HepG2 (cell line): ENCODE results near the gene NABP2. TPM values are rescaled to one million over a fixed set of nuclear protein-coding genes. Genes with fewer than 3 reads are reported as not detected.
A peak's percentile ranks its signal among the peaks of the same experiment; 100 is the strongest.

Experiments
- CENPT ChIP-seq: sonication (generic); formaldehyde crosslinking; IDR thresholded peaks from 2 replicates; pipeline ENCODE4 v1.8.0; 2022; ENCODE audit warnings: low read depth, mild to moderate bottlenecking, moderate library complexity, missing genetic modification reagents
- ETS1 ChIP-seq: sonication (generic); formaldehyde crosslinking; IDR thresholded peaks from 2 replicates; pipeline ENCODE4 v1.4.0; 2020; ENCODE audit warnings: missing genetic modification reagents
- FOXO1 ChIP-seq: sonication (generic); formaldehyde crosslinking; IDR thresholded peaks from 2 replicates; pipeline ENCODE4 v1.4.0; 2020; ENCODE audit warnings: missing genetic modification reagents
- GABPA ChIP-seq, 2 experiments: IDR thresholded peaks; 2 replicates each; pipeline ENCODE4 v1.6.1; 2011 to 2016; ENCODE audit warnings: low read depth in 2 of 2, low read length in 1 of 2, missing biosample characterization in 1 of 2, missing genetic modification characterization in 1 of 2
- GPN1 ChIP-seq: sonication (generic); formaldehyde crosslinking; IDR thresholded peaks from 2 replicates; pipeline ENCODE4 v1.5.1; 2020; ENCODE audit warnings: missing genetic modification reagents, borderline replicate concordance
- HINFP ChIP-seq: sonication (generic); formaldehyde crosslinking; IDR thresholded peaks from 2 replicates; pipeline ENCODE4 v1.4.0; 2020; ENCODE audit warnings: low read depth, mild to moderate bottlenecking, missing genetic modification reagents
- HOXA5 ChIP-seq: sonication (generic); formaldehyde crosslinking; IDR thresholded peaks from 2 replicates; pipeline ENCODE4 v1.4.0; 2020; ENCODE audit warnings: missing genetic modification reagents
- KLF15 ChIP-seq: sonication (generic); formaldehyde crosslinking; IDR thresholded peaks from 2 replicates; pipeline ENCODE4 v1.8.1; 2023; ENCODE audit warnings: borderline replicate concordance, mild to moderate bottlenecking, inconsistent platforms, missing genetic modification reagents, mixed read lengths
- MAF1 ChIP-seq: sonication (generic); formaldehyde crosslinking; IDR thresholded peaks from 2 replicates; pipeline ENCODE4 v1.5.0; 2020; ENCODE audit warnings: missing genetic modification reagents, borderline replicate concordance
- MTERF4 ChIP-seq: sonication (generic); formaldehyde crosslinking; IDR thresholded peaks from 2 replicates; pipeline ENCODE4 v1.8.0; 2023; ENCODE audit warnings: mild to moderate bottlenecking, missing genetic modification reagents
- MTF1 ChIP-seq: sonication (generic); formaldehyde crosslinking; IDR thresholded peaks from 2 replicates; pipeline ENCODE4 v1.5.0; 2020; ENCODE audit warnings: missing genetic modification reagents
- PLRG1 ChIP-seq: fragments of 450-650 bp; conservative IDR thresholded peaks from 2 replicates; pipeline ENCODE4 v1.6.1; 2016
- SRF ChIP-seq: IDR thresholded peaks from 2 replicates; pipeline ENCODE4 v1.6.1; 2011; ENCODE audit warnings: mild to moderate bottlenecking, low read depth, low read length, moderate library complexity
- TCF7L2 ChIP-seq: IDR thresholded peaks from 2 replicates; pipeline ENCODE4 v1.6.1; 2011; ENCODE audit warnings: mild to moderate bottlenecking, low read depth, low read length, moderate library complexity
- TEAD3 ChIP-seq: optimal IDR thresholded peaks from 2 replicates; pipeline ENCODE3; 2016; ENCODE audit warnings: borderline replicate concordance
- TEF ChIP-seq: sonication (generic); formaldehyde crosslinking; IDR thresholded peaks from 2 replicates; pipeline ENCODE4 v1.5.0; 2020; ENCODE audit warnings: missing genetic modification reagents
- TGIF2 ChIP-seq: IDR thresholded peaks from 2 replicates; pipeline ENCODE4 v1.6.1; 2016; ENCODE audit warnings: control low read depth, missing compliant biosample characterization
- ZFYVE20 ChIP-seq: sonication (generic); formaldehyde crosslinking; IDR thresholded peaks from 2 replicates; pipeline ENCODE4 v1.8.0; 2023; ENCODE audit warnings: low read depth, mild to moderate bottlenecking, moderate library complexity, missing genetic modification reagents, borderline replicate concordance
- ZKSCAN1 ChIP-seq: fragments of 150-350 bp; IDR thresholded peaks from 2 replicates; pipeline ENCODE4 v1.6.1; 2014; ENCODE audit warnings: low read length
- ZNF235 ChIP-seq: sonication (generic); formaldehyde crosslinking; IDR thresholded peaks from 2 replicates; pipeline ENCODE4 v1.8.1; 2023; ENCODE audit warnings: mild to moderate bottlenecking, missing genetic modification reagents, borderline replicate concordance
- ZNF354B ChIP-seq: sonication (generic); formaldehyde crosslinking; IDR thresholded peaks from 2 replicates; pipeline ENCODE4 v1.8.0; 2022; ENCODE audit warnings: mild to moderate bottlenecking, missing genetic modification reagents
- ZNF550 ChIP-seq: sonication (generic); formaldehyde crosslinking; IDR thresholded peaks from 2 replicates; pipeline ENCODE4 v1.4.0; 2020; ENCODE audit warnings: mild to moderate bottlenecking, missing genetic modification reagents, borderline replicate concordance
- ZNF567 ChIP-seq: sonication (generic); formaldehyde crosslinking; IDR thresholded peaks from 2 replicates; pipeline ENCODE4 v1.8.1; 2023; ENCODE audit warnings: mild to moderate bottlenecking, missing genetic modification reagents, borderline replicate concordance
- ZNF598 ChIP-seq: sonication (generic); formaldehyde crosslinking; IDR thresholded peaks from 2 replicates; pipeline ENCODE4 v1.5.1; 2020; ENCODE audit warnings: mild to moderate bottlenecking, missing genetic modification reagents, borderline replicate concordance
- ZNF766 ChIP-seq: sonication (generic); formaldehyde crosslinking; IDR thresholded peaks from 2 replicates; pipeline ENCODE4 v1.5.0; 2020; ENCODE audit warnings: missing genetic modification reagents, borderline replicate concordance
- polyA plus RNA-seq, 8 experiments: library from polyadenylated mRNA; depleted of rRNA in 3 of 8; stranded (reverse) in 7 of 8; unstranded in 1 of 8; fragments of >200 nt; fragmentation: Illumina TruSeq in 4 of 8; extraction: Trizol in 4 of 8; gene quantifications; 2 replicates each; pipeline versions ENCODE4 v1.2.1 to v1.2.3, GENCODE V29; 2011 to 2016; ENCODE audit warnings: low read depth in 4 of 8, missing spikeins in 1 of 8, mixed read lengths in 1 of 8; ENCODE audit not compliant: insufficient read depth in 1 of 8
- total RNA-seq, 5 experiments: library from RNA; depleted of rRNA; stranded (reverse); fragments of >200 nt; fragmentation: Illumina TruSeq; extraction: Trizol; gene quantifications; 2 replicates each; pipeline ENCODE4 v1.2.3, GENCODE V29; 2016; ENCODE audit warnings: low read depth in 1 of 5

NABP2 gene
- total and polyA plus RNA-seq, 2 of the 13 experiments (the other 11 are each of a cell fraction or from before 2014, with no cell fraction given), result 33.2 to 35.5 TPM

GRCh38 chr12:56230432-56231183, 6.5 kb downstream of the NABP2 start (continued):
- no peak for TF ChIP-seq ZNF567 (CRISPR knock-in tag)
- no peak for TF ChIP-seq HINFP (CRISPR knock-in tag)
- no peak for TF ChIP-seq CENPT (CRISPR knock-in tag)
- no peak for TF ChIP-seq ZFYVE20 (CRISPR knock-in tag)
- TF ChIP-seq TEF (CRISPR knock-in tag), result no peak
- TF ChIP-seq SRF, result no peak
- no peak for TF ChIP-seq ZNF598
- TF ChIP-seq KLF15, result no peak
- TF ChIP-seq GABPA (IDR thresholded peaks at IDR 0.05; ENCODE audit: low read depth, low read length), result no peak
- peak; percentile 35; the same call in 1 of the 2 replicates for TF ChIP-seq GABPA (CRISPR knock-in tag; IDR thresholded peaks at IDR 0.05; ENCODE audit: low read depth)
- TF ChIP-seq TGIF2 (CRISPR knock-in tag), result 0 out of 2 replicates have a peak, but pooled peaks have one; percentile 12
- TF ChIP-seq ZKSCAN1, result no peak
- TF ChIP-seq TEAD3 (CRISPR knock-in tag), result no peak
- no peak for TF ChIP-seq TCF7L2
- no peak for TF ChIP-seq ZNF550 (CRISPR knock-in tag)
- TF ChIP-seq ETS1 (CRISPR knock-in tag), result no peak
- no peak for TF ChIP-seq ZNF354B (CRISPR knock-in tag)
- no peak for TF ChIP-seq MTF1 (CRISPR knock-in tag)
- TF ChIP-seq ZNF235 (CRISPR knock-in tag), result no peak
- no peak for TF ChIP-seq MTERF4 (CRISPR knock-in tag)
- no peak for TF ChIP-seq MAF1 (CRISPR knock-in tag)
- TF ChIP-seq HOXA5 (CRISPR knock-in tag), result no peak
- TF ChIP-seq PLRG1, result no peak
- TF ChIP-seq GPN1 (CRISPR knock-in tag), result no peak
- no peak for TF ChIP-seq ZNF766 (CRISPR knock-in tag)
- TF ChIP-seq FOXO1 (CRISPR knock-in tag), result no peak
